Right lobe of liver (tissue), 6 donors: ENCODE measurements around the gene S100A12. TPM values are rescaled to one million over a fixed set of nuclear protein-coding genes. Genes with fewer than 3 reads are reported as not detected.
A peak's percentile ranks its signal among the peaks of the same experiment; 100 is the strongest.

ENCODE experiments used
- ATAC-seq, 4 donors: fragments of 200-7000 bp; cut with Tn5 transposase; one replicate each; pipeline ENCODE4 v1.9.1; 2020; ENCODE audit warnings: mild to moderate bottlenecking in 4 of 4, moderate library complexity in 4 of 4
- DNase-seq, 3 donors: peaks; one replicate each; pipeline ENCODE4 v3.0.0-alpha.2; 2020
- H3K27ac ChIP-seq, 3 donors: fragments of 200-600 bp; one replicate each; pipeline ENCODE4 v1.8.0; 2022
- H3K27me3 ChIP-seq, 2 donors: fragments of 200-600 bp; one replicate each; pipeline ENCODE4 v1.8.0; 2022
- H3K36me3 ChIP-seq, 4 donors: fragments of 200-600 bp; sonication (generic) in 1 of 4; one replicate each; pipeline versions ENCODE4 v1.5.1 to v1.8.0; 2017 to 2022; ENCODE audit warnings: control low read depth in 1 of 4
- H3K4me1 ChIP-seq, 4 donors: fragments of 200-600 bp; sonication (generic) in 1 of 4; one replicate each; pipeline versions ENCODE4 v1.5.1 to v1.8.0; 2017 to 2022; ENCODE audit warnings: control low read depth in 1 of 4
- H3K4me3 ChIP-seq, 3 donors: fragments of 200-600 bp; one replicate each; pipeline ENCODE4 v1.8.0; 2022
- H3K9me3 ChIP-seq, 4 donors: fragments of 200-600 bp; sonication (generic) in 1 of 4; one replicate each; pipeline versions ENCODE4 v1.5.1 to v1.8.0; 2017 to 2022; ENCODE audit warnings: control low read depth in 1 of 4
- CTCF ChIP-seq, 4 donors: fragments of 200-600 bp in 3 of 4; fragments of 450-650 bp in 1 of 4; IDR thresholded peaks; one replicate each; pipeline versions ENCODE4 v1.5.1 to v1.8.0; 2016 to 2022; ENCODE audit warnings: antibody characterized with exemption in 4 of 4, mild to moderate bottlenecking in 2 of 4
- POLR2A ChIP-seq: fragments of 450-650 bp; IDR thresholded peaks from one replicate; pipeline ENCODE4 v1.6.1; 2017; ENCODE audit warnings: antibody characterized with exemption, mild to moderate bottlenecking
- WGBS: methylation state at CpG from one replicate; pipeline ENCODE4 v1.1.6; 2018; ENCODE audit warnings: low coverage, low lambda C conversion rate; ENCODE audit not compliant: insufficient coverage; ENCODE audit errors: missing lambda C conversion rate; 5-methylcytosine and 5-hydroxymethylcytosine counted together
- intact Hi-C, 2 donors: fragments of 100-400 bp; cut with DNase I; formaldehyde crosslinking; loops; one replicate each; pipeline versions ENCODE4 v1.11.2 to v1.14.1; 2022
- total RNA-seq, 6 experiments: library from RNA; depleted of rRNA in 2 of 6; stranded (reverse); fragments of >200 nt in 2 of 6; fragmentation: NEBNext Ultra II Directional in 3 of 6; extraction: Animal tissue kit (Norgen Biotek cat#: 25700) in 3 of 6; gene quantifications; one replicate each; pipeline versions ENCODE4 v1.1.0 to v1.2.4, GENCODE V29; 2016 to 2023
- donor health status: DM: no; HTN: yes; CAD: no.
- donor health status: DM: no; HTN: no; CAD: no.
- donor health status: DM: no; HTN: no; CAD: no.
- donor health status: DM: no; HTN: yes; CAD: no.
- donor health status: DM: no; HTN: yes; CAD: no.

S100A12 gene
- total RNA-seq, 6 experiments from 2014 or later, result 1.5 to 3.8 (median 3.0) TPM

- Histone ChIP-seq H3K9me3 (no peaks in the 10 kb centered on the region), H3K27me3 (no peaks in the 10 kb centered on the region), H3K27ac (no peak within 1 kb of the TSS), H3K36me3 (no peaks in the 10 kb centered on the region), H3K4me3 (no peak within 1 kb of the TSS), H3K4me1 (no peaks in the 10 kb centered on the region)
- peak; percentile 70 to 81 (median 81) for DNase-seq
- TF ChIP-seq CTCF (IDR thresholded peaks at IDR 0.05), result no peak
- TF ChIP-seq POLR2A, result no peak
- 32% methylated on average over 6 of the region's 7 CpGs for WGBS
- peak; percentile 37 to 76 (median 57) for ATAC-seq
- intact Hi-C loops, result no loop called here
Measured at GRCh38 chr1:153390938-153391710, 15.7 kb upstream of the S100A12 start, which contains the start of gene S100A8. S100A8 (minus strand) TSS chr1:153391073; CDS start chr1:153390535, 538 bp downstream.

GRCh38 chr1:153389973-153390879 is 14.8 kb upstream of the S100A12 start:
- DNase-seq (no peak), ATAC-seq (no peak)
- H3K27ac ChIP-seq, result no peak overlapping the region
- 43% methylated on average over 8 of the region's 17 CpGs for WGBS
- no peaks in the 10 kb centered on the region for H3K9me3 ChIP-seq
- no peaks in the 10 kb centered on the region for H3K36me3 ChIP-seq
- intact Hi-C loops, result no loop called here
- no peak for TF ChIP-seq POLR2A
- TF ChIP-seq CTCF (IDR thresholded peaks at IDR 0.05), result no peak
- H3K4me3 ChIP-seq, result no peak overlapping the region
- no peaks in the 10 kb centered on the region for H3K4me1 ChIP-seq
- no peaks in the 10 kb centered on the region for H3K27me3 ChIP-seq

GRCh38 chr1:153389401-153389800 is 14.0 kb upstream of the S100A12 start:
- Histone ChIP-seq H3K4me3 (no peak overlapping the region), H3K4me1 (no peaks in the 10 kb centered on the region), H3K27me3 (no peaks in the 10 kb centered on the region), H3K9me3 (no peaks in the 10 kb centered on the region), H3K36me3 (no peaks in the 10 kb centered on the region), H3K27ac (no peak overlapping the region)
- ATAC-seq, result no peak
- DNase-seq, result no peak
- intact Hi-C loops, result no loop called here
- no peak for TF ChIP-seq CTCF (IDR thresholded peaks at IDR 0.05)
- no peak for TF ChIP-seq POLR2A
- WGBS, result 63% methylated on average over 1 of the region's 1 CpG

- ATAC-seq, result no peak
- Histone ChIP-seq H3K4me3 (no peak overlapping the region), H3K27ac (no peak overlapping the region), H3K4me1 (no peaks in the 10 kb centered on the region), H3K36me3 (no peaks in the 10 kb centered on the region), H3K27me3 (no peaks in the 10 kb centered on the region), H3K9me3 (no peaks in the 10 kb centered on the region)
- no peak for DNase-seq
- intact Hi-C loops, result no loop called here
- 71% methylated on average over 4 of the region's 4 CpGs for whole genome bisulfite sequencing
- TF ChIP-seq POLR2A, result no peak
- TF ChIP-seq CTCF (IDR thresholded peaks at IDR 0.05), result no peak
Measured at GRCh38 chr1:153387785-153388184, 12.4 kb upstream of the S100A12 start.
